Common myeloid progenitor, CD34-positive (primary cell): ENCODE measurements around the gene MGMT.

Source experiments
- CTCF ChIA-PET: fragments of 350-600 bp; sonication (Branson Sonifier 250); formaldehyde crosslinking; loops from one replicate; lab custom pipeline; 2021; ENCODE audit warnings: antibody characterized with exemption; lab: Charles Lee
- POLR2A ChIA-PET: fragments of 350-600 bp; sonication (Branson Sonifier 250); formaldehyde crosslinking; loops from one replicate; lab custom pipeline; 2021; ENCODE audit warnings: antibody characterized with exemption; lab: Charles Lee
- DNase-seq, 3 donors: peaks; one replicate each; pipeline versions ENCODE4 v3.0.0 to v3.0.0-alpha.2; 2013
- H3K27ac ChIP-seq, 2 experiments: 1 replicate in 1 of 2; 2 replicates in 1 of 2; pipeline ENCODE4 v1.7.0; 2013; ENCODE audit warnings: inconsistent platforms in 2 of 2, low read length in 2 of 2, mild to moderate bottlenecking in 2 of 2, low read depth in 1 of 2, moderate library complexity in 1 of 2; ENCODE audit not compliant: severe bottlenecking in 2 of 2, insufficient read depth in 1 of 2, poor library complexity in 1 of 2
- H3K27me3 ChIP-seq, 5 experiments: replicated peaks in 2 of 5; 1 replicate in 3 of 5; 2 replicates in 2 of 5; pipeline versions ENCODE4 v1.6.1 to v1.7.0; 2013; ENCODE audit warnings: low read length in 4 of 5, mild to moderate bottlenecking in 2 of 5, moderate library complexity in 2 of 5, inconsistent platforms in 1 of 5; ENCODE audit not compliant: insufficient read depth in 5 of 5, control insufficient read depth in 4 of 5
- H3K36me3 ChIP-seq, 4 experiments: 1 replicate in 2 of 4; 2 replicates in 2 of 4; pipeline versions ENCODE4 v1.6.1 to v1.7.0; 2013; ENCODE audit warnings: low read length in 3 of 4, control low read depth in 1 of 4, mild to moderate bottlenecking in 1 of 4; ENCODE audit not compliant: control insufficient read depth in 4 of 4, insufficient read depth in 4 of 4
- H3K4me1 ChIP-seq, 4 experiments: 1 replicate in 3 of 4; 2 replicates in 1 of 4; pipeline versions ENCODE4 v1.6.1 to v1.7.1; 2013; ENCODE audit warnings: low read length in 3 of 4, mild to moderate bottlenecking in 3 of 4, control low read depth in 1 of 4, inconsistent platforms in 1 of 4, moderate library complexity in 1 of 4; ENCODE audit not compliant: control insufficient read depth in 4 of 4, insufficient read depth in 4 of 4; ENCODE audit errors: control extremely low read depth in 1 of 4
- H3K4me3 ChIP-seq, 7 experiments: 1 replicate in 4 of 7; 2 replicates in 3 of 7; pipeline versions ENCODE4 v1.5.1 to v1.7.0; 2013; ENCODE audit warnings: mild to moderate bottlenecking in 7 of 7, low read length in 6 of 7, moderate library complexity in 6 of 7, inconsistent platforms in 2 of 7, low read depth in 2 of 7, control low read depth in 1 of 7; ENCODE audit not compliant: insufficient read depth in 4 of 7, control insufficient read depth in 1 of 7; ENCODE audit errors: extremely low read depth in 1 of 7
- H3K9me3 ChIP-seq, 5 experiments: 1 replicate in 4 of 5; 2 replicates in 1 of 5; pipeline versions ENCODE4 v1.6.1 to v1.7.1; 2013; ENCODE audit warnings: low read length in 4 of 5, mild to moderate bottlenecking in 2 of 5, inconsistent platforms in 1 of 5, low read depth in 1 of 5, moderate library complexity in 1 of 5; ENCODE audit not compliant: control insufficient read depth in 4 of 5, insufficient read depth in 2 of 5; ENCODE audit errors: control extremely low read depth in 1 of 5
- WGBS: methylation state at CpG from one replicate; pipeline ENCODE4 v1.1.5; 2013; ENCODE audit not compliant: insufficient coverage; 5-methylcytosine and 5-hydroxymethylcytosine counted together

MGMT gene

GRCh38 chr10:129494176-129494575 lies 27.1 kb downstream of the MGMT start:
- no peak for DNase-seq
- H3K4me3 ChIP-seq: no peak overlapping the region
- no peaks in the 10 kb centered on the region for H3K4me1 ChIP-seq
- WGBS: 100% methylated on average over 3 of the region's 3 CpGs
- H3K36me3 ChIP-seq: peaks cover 0 to 18% (median 11%) of the 10 kb centered on the region in 4 experiments
- peaks cover 3 to 65% (median 30%) of the 10 kb centered on the region in 5 experiments for H3K9me3 ChIP-seq
- no peak overlapping the region for H3K27ac ChIP-seq
- CTCF ChIA-PET: no interaction called here
- POLR2A ChIA-PET: no interaction called here
- H3K27me3 ChIP-seq: no peaks in the 10 kb centered on the region

- Histone ChIP-seq H3K4me3 (no peak overlapping the region), H3K27me3 (no peaks in the 10 kb centered on the region), H3K36me3 (peaks cover 0 to 18% (median 11%) of the 10 kb centered on the region in 4 experiments), H3K9me3 (peaks cover 2 to 62% (median 30%) of the 10 kb centered on the region in 5 experiments), H3K4me1 (no peaks in the 10 kb centered on the region), H3K27ac (no peak overlapping the region)
- ChIA-PET POLR2A (no interaction called here), CTCF (no interaction called here)
- no peak for DNase-seq
- WGBS: 96% methylated on average over 4 of the region's 5 CpGs
These were observed 27.7 kb downstream of the MGMT start for GRCh38 chr10:129494740-129495139.

GRCh38 chr10:129495256-129495655 lies 28.2 kb downstream of the MGMT start:
- CTCF ChIA-PET: no interaction called here
- H3K27me3 ChIP-seq: no peaks in the 10 kb centered on the region
- H3K4me3 ChIP-seq: no peak overlapping the region
- no peak overlapping the region for H3K27ac ChIP-seq
- 100% methylated on average over 5 of the region's 6 CpGs for WGBS
- peaks cover 0 to 20% (median 11%) of the 10 kb centered on the region in 4 experiments for H3K36me3 ChIP-seq
- DNase-seq: no peak
- H3K9me3 ChIP-seq: peaks cover 0 to 58% (median 31%) of the 10 kb centered on the region in 5 experiments
- no peaks in the 10 kb centered on the region for H3K4me1 ChIP-seq
- POLR2A ChIA-PET: no interaction called here

GRCh38 chr10:129495698-129496097 lies 28.7 kb downstream of the MGMT start:
- no peak overlapping the region for H3K27ac ChIP-seq
- H3K4me1 ChIP-seq: no peaks in the 10 kb centered on the region
- no peak overlapping the region for H3K4me3 ChIP-seq
- CTCF ChIA-PET: no interaction called here
- POLR2A ChIA-PET: no interaction called here
- H3K36me3 ChIP-seq: peaks cover 0 to 21% (median 13%) of the 10 kb centered on the region in 4 experiments
- no peaks in the 10 kb centered on the region for H3K27me3 ChIP-seq
- 97% methylated on average over 6 of the region's 8 CpGs for WGBS
- peaks cover 0 to 58% (median 31%) of the 10 kb centered on the region in 5 experiments for H3K9me3 ChIP-seq
- no peak for DNase-seq

GRCh38 chr10:129497013-129497412 lies 30.0 kb downstream of the MGMT start:
- POLR2A ChIA-PET: no interaction called here
- no peaks in the 10 kb centered on the region for H3K27me3 ChIP-seq
- peaks cover 0 to 24% (median 13%) of the 10 kb centered on the region in 4 experiments for H3K36me3 ChIP-seq
- CTCF ChIA-PET: no interaction called here
- H3K27ac ChIP-seq: no peak overlapping the region
- no peak overlapping the region for H3K4me3 ChIP-seq
- H3K9me3 ChIP-seq: peaks cover 0 to 51% (median 24%) of the 10 kb centered on the region in 5 experiments
- no peak for DNase-seq
- no peaks in the 10 kb centered on the region for H3K4me1 ChIP-seq
- WGBS: 94% methylated on average over 7 of the region's 8 CpGs

- H3K27me3 ChIP-seq: no peaks in the 10 kb centered on the region
- peaks cover 0 to 24% (median 13%) of the 10 kb centered on the region in 4 experiments for H3K36me3 ChIP-seq
- no peaks in the 10 kb centered on the region for H3K4me1 ChIP-seq
- ChIA-PET POLR2A (interaction anchor here (0.6 kb wide), 1 partner anchor 73 kb away, joined by 3 read pairs; no protein-coding TSS in a partner anchor), CTCF (no interaction called here)
- DNase-seq: no peak
- no peak overlapping the region for H3K27ac ChIP-seq
- H3K9me3 ChIP-seq: peaks cover 0 to 36% (median 20%) of the 10 kb centered on the region in 5 experiments
- no peak overlapping the region for H3K4me3 ChIP-seq
- WGBS: 94% methylated on average over 2 of the region's 2 CpGs
These were observed 31.6 kb downstream of the MGMT start for GRCh38 chr10:129498680-129499079.

- peaks cover 0 to 32% (median 20%) of the 10 kb centered on the region in 5 experiments for H3K9me3 ChIP-seq
- no peak for DNase-seq
- ChIA-PET POLR2A (no interaction called here), CTCF (no interaction called here)
- peaks cover 0 to 19% (median 10%) of the 10 kb centered on the region in 4 experiments for H3K36me3 ChIP-seq
- no peak overlapping the region for H3K27ac ChIP-seq
- H3K4me3 ChIP-seq: no peak overlapping the region
- 98% methylated on average over 7 of the region's 9 CpGs for WGBS
- no peaks in the 10 kb centered on the region for H3K27me3 ChIP-seq
- no peaks in the 10 kb centered on the region for H3K4me1 ChIP-seq
These were observed 33.7 kb downstream of the MGMT start for GRCh38 chr10:129500617-129501339.
